Activated T-helper 1 cell treated with Interleukin-2 at 50 U/mL for 16 hours (primary cell): ENCODE data around the gene SHISAL1.

ENCODE experiments used
- DNase-seq: peaks from one replicate; pipeline ENCODE4 v3.0.0-alpha.2; 2020; ENCODE audit warnings: low read depth

SHISAL1 gene

DNA sequence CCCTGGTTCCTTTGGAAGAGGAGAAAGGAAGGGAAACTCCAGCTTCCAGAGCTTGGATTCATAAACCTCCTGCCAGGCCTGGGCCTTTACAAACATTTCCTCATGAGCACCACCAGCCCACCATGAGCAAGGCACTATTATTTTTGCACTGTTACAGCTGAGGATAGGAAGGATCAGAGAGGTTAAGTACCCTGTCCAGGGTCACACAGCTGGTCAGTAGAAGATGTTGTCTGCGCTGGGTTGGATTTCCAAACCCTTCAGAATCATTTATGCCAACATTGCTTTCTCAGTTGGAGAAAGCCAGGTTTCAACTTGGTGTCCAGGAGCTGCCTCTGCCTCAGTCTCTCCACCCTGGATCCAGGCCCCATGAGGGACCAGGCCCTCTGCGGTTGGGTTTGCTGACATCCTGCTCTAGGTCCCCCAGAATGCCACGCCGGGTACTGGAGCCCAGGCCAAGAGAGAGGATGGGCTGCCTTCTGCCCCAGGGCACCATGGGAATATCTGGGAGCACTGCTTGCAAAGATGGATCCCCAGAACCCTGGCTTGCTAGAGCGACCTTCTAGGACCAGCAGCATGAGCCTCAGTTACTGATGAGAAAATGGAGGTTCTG is 29.7 kb upstream of the SHISAL1 start:
- no peak for DNase-seq

DNA sequence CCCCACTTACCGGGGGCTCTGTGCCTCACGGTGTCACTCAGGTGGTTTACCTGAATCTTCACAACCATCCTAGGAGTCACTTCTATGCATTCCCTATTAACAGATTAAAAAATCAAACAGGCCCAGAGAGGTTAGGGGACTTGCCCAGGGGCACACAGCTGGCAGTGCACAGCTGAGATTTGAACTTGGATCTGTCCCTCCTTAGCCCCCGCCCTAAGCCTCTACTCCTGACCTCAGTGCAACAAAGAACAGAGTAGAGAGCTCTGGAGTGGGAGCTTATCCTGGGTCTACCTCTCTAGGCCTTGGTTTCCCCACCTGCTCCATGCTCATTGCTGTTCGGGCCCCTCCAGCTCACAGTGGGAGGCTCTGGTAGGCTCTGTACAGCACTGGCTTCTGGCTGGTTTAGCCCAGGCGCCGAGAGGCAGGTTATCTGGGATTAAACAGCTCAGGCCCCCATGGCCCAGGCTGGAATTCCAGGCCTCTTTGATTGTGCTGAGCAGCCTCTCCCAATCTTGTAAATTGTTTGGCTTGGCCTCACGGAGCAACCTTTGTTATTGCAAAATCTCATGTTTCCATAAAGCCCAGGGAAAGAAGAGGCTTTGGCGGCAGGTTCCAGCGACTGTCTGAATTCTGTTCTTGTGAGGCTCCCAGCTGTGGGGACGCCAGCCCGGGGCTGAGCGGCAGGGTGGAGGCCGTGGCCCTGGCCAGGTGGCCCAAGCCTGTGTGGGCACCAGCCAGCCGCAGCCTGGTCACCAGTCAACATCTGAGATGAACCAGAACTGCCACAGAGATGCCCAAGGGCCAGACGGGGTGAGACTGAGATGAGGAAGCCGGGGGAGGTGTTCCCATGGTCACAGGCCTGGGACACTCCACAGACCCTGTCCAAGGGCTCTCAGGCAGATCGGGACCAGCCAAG is 28.9 kb upstream of the SHISAL1 start:
- DNase-seq: no peak

DNA sequence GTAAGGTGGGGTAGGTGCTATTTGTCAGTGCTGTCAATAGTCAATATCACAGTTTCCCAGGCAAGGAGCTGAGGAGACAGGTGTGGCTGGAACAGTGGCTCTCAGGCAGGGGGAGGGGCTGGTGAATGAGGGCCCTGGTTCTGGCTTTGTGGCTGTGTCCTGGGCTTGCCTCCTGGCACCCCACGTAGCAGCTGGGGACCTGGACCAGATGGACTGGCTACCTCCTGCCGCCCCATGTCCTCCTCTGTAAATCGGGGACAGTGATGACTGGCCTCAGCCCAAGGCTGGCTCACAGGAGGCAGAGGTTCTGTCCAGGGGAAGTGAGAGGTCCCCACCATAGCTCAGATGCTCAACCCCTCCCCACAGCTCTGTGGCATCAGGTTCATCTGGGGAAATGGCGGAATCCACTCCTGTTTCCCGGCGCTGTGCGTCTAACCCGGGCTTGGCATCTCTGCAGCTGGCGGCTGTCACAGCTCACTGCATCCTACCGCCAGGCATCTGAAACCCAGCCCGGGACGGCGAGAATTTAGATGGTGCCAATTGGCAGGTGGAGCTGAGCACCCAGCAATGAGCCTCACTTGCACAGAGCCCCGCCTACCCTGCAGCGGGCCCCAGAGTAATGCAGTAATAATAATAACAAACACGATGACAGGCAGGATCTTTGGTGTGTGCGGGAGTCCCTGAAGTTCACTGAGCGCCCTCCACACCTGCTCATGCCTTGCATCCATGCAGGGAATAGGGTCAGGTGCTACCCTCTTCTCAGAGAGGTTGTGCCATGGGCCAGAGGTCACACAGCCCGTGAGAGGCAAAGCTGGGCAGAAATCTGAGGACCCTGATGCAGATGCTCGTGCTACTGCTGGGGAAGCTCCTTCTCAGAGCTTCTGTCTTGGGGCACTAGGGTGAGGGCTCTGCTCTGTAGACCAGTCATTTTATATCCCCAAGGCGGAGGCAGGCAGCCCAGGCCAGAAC is 27.8 kb upstream of the SHISAL1 start:
- no peak for DNase-seq

DNA sequence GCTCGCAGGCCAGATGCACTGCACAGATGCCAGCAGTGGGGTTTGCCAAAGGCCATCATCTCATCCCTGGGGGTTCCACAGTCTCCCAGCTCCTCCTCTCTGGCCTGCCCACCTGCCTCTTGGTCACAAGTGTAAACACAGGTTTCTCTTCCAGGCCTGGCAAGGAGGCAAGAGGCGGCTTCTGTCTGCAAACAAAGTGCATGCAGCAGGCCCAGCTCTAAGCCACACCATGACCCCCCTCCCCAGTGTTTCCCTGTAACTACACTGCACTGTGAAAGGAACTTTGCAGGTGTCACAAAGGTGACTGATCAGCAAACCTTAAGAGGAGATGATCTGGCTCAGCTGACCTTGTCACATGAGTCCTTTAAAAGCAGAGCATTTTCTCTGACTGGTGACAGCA is 26.2 kb upstream of the SHISAL1 start:
- no peak for DNase-seq

DNA sequence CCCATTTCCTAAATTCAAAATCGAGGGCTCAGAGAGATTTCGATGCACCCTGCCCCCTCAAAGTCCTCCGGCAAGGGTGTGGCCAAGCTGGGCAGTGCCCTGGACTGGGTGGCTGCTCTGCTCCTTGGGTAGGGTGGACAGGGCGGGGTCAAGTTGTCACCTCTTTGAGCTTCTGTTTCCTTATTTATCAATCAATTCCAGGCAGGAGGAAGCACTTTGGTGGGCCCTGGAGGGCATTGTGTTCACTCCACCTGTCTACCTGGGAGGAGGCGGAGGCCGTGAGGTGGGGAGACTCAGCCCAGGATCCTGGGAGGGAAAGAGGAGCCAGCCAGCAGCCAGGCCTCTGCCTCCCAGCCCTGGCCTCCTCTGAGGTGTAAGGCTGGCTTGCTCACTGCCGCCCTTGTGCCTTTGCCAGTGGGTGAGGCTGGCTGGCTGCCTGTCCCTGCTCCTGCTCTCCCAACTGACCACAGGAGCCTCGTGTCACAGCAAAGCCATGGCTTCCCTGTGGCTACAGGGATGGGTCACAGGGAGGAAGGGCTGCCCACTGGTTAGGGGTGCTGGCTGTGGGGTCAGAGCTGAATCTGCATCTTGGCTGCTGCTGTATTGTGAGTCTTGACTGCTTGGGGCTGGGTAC is 25.5 kb upstream of the SHISAL1 start:
- no peak for DNase-seq

DNA sequence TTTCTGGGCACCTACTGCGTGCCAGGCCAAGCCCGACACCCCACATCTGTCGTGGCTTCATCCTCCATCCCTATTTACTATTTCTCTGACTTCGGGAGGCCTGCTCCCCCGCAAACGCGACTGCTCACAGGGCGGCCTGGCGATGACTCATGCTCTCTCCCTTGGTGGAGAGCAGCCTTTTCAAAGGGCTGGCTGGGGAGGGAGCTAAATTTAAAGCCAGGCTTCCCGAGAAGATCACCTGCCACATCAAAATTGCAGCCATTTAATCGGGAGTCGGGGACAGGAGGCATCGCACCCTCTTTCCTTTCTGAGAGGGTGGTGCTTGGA is 24.9 kb upstream of the SHISAL1 start:
- no peak for DNase-seq

DNA sequence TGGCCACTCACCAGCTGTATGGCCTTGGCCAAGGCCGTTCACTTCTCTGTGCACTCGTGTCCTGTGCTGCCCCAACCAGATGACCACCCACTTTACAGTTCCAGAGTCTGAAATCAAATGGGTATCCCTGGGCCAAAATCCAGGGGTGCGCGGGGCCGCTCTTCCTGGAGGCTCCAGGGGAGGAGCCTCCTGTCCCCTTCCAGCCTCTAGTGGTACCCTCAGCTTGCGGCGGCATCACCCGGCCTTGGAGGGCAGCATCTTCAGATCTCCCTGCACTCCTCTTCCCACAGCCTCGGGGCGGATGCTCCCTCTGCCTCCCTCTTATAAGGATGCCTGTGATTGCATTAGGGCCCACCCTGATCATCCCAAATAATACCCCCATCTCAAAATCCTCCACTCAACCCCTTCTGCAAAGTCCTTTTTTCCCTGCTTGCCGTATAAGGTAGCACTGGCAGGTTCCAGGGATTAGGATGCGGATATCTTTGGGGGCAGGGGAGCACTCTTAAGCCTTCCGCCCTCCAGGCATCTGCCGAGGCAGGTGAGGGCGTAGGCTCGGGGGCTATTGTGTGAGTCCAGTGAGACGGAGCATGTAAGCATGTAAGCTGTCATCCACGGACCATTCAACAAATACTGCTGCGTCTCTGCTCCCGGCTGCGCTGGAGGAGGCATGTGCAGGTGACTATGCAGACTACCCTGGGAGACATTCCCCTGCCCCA is 24.4 kb upstream of the SHISAL1 start:
- DNase-seq: no peak

DNA sequence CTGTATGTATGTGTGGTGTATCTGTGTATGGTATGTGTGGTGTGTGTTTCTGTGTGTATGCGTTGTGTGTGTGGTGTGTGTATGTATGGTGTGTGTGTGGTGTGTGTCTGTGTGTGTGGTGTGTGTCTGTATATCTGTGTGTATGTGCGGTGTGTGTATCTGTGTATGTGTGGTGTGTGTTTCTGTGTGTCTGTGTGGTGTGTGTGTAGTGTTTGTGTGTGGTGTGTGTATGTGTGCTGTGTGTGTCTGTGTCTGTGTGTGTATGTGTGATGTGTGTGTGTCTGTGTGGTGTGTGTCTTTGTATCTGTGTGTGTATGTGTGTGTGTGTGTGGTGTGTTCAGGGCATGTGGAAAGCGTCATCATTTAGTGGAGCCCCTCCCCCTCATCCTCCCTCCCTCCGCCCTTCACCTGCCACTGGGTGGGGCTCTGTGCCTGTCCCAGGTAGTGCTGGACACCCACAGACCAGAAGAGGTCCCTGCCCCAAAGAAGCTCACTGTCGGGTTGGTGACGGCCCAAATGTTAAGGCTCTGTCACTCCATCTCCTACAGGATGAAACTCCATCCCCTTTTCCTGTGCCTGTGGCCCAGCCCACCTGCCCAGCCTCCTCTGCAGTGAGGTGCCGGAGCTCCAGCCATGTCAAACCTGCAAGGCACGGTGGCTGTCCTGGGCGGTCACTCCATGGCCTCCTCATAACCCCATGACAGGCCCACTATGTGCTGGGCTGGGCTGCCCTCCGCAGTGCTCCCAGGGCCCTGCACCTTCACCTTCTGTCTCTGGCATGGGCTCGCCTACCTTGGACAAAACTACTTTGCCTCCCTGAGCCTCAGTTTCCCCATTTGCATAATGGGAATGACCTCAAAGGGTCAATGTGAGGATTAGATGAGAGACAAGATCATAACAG is 23.4 kb upstream of the SHISAL1 start:
- no peak for DNase-seq

DNA sequence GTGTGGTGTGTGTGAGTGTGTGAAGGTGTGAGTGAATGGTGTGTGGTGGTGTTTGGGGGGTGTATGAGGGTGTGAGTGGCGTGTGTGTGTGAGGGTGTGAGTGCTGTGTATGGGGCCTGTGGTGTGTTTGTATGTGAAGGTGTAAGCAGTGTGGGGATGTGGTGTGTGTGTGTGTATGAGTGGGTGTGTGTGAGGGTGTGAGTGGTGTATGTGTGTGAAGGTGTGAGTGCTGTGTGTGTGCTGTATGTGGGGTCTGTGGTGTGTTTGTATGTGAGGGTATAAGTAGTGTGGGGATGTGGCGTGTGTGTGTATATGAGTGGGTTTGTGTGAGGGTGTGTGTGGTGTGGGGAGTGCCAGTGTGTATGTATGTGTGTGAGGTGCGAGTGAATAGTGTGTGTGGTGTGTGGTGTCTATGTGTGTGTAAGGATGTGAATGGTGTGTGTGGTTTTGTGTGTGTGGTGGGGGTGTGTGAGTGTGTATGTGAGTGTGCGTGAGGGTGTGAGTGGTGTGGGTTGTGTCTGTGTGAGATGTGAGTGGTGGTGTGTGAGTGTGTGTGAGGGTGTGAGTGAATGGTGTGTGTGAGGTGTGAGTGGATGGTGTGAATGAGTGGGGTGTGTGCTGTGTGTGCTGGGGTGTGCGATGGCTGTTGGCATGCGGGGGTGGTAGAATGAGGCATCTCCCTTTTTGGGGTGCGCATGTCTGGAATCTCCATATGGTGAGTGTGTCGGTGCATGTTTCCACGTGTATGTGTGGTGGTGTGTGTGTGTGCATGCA is 22.5 kb upstream of the SHISAL1 start:
- DNase-seq: no peak

DNA sequence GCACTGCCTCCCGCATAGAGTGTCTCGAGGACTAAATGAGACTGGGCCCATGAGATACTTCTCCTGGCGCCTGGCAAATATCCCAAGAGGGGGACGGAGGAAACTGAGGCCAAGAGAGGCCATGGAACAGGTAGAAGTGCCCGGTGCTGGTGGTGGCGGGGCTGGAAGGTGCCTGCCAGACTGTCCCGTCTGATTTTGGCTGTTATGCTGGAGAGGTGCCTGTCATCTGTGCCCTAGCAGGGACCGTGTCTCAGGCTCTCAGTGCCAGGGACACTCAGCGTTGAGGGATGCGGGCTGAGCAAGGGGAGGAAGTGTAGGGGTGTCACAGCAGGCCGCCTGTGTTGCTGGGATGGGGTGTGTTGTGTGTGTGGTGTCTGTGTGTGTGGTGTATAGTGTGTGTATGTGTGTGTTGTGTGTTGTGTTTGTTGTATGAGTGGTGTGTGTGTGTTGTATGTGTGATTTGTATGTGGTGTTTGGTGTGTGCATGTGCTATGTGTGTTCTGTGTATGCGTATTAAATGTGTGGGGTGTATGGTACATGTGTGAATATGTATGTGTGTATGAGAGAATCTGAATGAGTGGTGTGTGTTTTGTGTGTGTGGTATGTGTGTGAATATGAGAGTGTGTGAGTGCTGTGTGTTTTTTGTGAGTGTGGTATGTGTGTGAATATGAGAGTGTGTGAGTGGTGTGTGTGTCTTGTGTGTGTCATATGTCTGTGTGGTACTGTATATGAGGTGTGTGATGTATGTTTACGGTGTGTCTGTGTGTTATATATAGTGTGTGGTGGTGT is 21.3 kb upstream of the SHISAL1 start:
- no peak for DNase-seq

DNA sequence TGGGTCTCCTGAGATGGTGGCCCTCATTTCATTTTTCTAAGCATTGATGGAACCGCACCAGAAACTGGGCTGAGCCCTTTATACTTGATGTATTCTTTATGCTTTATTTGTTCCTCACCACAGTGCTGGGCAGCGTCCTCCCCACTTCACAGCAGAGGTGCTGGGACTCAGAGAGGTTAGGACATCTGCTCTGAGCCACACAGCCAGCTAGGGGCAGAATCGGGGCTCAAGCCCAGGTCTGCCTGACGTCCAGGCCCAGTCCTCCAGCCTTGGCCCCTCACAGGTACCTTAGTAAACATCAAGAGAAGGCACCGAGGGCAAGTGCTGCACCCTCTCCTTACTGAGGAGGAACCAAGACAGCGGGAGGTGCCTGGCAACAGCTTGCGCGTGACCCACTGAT is 20.2 kb upstream of the SHISAL1 start:
- no peak for DNase-seq

DNA sequence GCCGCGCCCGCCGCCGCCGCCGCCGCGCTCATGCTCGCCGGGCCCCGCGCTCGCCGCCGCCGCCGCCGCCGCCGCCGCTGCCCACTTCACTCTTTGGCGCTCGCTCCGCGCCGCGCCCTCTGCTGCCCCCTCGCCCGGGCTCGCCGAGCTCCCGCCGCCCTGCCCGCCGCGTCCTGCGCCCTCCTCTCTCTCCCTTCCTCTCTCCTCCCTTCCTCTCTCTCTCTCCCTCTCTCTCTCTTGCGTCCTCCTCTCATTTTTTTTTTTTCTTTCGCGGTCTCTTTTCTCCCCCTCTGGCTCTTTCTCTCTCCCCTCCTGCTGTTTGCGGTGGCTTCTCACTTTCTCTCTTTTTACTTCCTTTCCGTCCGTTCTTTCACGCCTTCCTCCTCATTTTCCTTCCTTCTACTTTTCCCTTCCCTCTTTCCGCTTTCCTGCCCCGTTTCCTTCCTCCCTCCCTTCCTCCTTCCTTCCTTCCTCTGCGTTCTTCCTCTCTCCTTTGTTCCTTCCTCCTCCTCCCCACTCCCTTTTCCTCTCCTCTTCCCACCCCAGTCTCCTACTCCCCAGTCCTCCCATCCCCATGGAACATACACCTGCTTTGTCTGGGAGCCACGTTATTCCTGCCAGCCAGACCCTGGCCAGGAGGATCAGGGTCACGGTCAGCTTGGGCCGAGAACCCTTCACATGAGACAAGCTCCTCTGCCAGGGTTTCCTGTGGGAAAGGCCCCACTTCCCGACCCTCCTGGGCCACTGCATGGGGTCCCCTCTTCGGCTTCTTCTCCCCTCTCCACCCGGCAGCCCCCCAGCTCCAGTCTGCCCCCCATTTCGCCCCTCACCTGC is 19.3 kb upstream of the SHISAL1 start:
- DNase-seq: no peak

DNA sequence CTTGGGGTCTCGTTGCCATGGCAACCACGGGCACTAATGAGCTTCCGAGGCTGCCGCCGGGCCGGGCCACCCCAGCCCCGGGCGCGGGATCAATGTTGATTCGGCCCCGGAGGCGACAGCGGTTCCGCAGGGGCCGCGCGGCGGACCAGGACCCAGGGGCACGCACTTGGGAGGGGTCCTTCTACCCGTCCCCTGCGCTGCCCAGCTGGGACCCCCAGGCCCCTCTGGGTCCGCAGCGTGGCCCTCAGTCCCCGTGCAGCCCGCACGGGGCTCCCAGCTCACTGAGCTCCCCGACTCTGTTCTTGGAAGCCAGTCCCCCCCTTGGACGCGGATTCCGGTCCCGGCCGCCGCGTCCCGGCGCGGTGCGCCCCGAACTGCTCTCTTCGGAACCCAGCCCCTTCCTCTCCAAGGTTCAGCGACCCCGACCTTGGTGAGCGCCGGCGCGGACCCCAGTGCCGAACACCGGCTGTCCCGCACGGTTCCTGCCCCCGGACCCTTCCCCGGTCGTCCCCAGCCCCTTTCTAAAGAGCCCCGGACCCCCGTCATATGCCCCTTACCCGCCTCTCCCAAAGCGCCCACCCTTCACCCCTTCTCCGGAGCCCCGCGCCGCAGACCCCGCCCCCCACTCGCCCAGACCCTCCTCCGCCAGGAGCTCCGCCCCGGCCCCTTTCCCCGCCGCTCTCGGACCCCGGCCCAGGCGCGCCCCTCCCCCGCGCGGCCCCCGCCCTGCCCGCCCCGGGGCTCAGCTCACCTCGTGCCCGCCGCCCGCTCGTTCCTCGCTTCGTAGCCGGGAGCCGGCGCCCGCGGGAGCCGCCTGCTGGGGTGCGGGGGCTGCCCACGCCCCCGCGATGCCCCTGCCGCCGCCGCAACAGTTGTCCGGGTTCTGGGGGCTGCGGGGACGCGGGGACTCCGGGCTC is 18.3 kb upstream of the SHISAL1 start:
- DNase-seq: no peak

DNA sequence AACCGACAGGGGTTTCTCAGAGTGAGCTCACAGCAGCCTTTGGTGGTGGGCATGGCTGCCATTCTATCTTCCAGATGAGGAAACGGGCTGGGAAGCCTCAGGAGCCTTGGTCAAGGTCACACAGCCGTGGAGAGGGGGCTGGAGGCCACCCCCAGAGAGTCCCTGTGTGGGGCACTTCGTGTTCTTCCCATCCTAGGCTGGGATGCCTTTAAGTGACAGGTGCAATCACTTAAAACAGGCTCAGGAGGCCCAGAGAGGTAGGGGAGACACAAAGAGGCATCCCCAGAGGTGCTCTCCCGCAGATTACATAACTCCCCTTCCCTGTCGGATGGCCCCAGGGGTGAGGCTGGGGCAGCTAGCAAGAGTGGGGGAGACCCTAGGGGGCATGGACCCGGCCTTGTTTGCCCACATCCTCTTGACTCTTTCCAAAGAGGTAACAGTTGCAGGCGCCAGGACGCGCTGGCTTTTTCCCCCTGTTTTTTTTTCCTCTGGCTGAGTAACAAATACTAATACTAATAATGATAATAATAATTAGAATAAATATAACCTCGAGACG is 17.5 kb upstream of the SHISAL1 start:
- DNase-seq: no peak

DNA sequence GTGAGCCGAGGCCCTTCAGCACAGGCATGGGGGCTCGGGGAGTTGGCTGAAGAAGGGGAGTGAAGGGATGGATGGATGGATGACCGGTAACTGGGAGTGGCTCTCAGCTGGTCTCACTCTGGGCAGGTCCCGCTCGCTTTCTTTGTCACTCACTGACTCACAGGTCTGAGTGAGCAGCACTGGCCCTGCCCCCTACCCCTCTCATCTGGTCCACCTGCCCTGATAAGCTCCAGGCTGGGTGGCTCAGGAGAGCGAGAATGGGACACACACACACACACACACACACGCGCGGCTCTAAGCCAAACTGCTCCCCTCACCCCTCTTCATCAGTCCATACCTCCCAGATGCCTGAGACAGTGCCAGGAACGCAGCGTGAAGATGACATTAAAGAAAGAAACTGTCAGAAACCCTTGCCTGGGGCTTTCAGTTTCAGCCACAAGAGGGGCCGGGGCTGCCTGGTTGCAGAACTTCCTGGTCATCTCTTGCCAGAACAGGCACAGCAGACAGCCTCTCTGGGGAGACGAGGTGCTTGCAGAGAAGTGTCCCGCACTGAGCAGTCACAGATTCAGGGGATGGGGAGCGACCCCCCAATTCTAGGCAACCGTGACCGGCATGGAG is 16.5 kb upstream of the SHISAL1 start:
- no peak for DNase-seq

DNA sequence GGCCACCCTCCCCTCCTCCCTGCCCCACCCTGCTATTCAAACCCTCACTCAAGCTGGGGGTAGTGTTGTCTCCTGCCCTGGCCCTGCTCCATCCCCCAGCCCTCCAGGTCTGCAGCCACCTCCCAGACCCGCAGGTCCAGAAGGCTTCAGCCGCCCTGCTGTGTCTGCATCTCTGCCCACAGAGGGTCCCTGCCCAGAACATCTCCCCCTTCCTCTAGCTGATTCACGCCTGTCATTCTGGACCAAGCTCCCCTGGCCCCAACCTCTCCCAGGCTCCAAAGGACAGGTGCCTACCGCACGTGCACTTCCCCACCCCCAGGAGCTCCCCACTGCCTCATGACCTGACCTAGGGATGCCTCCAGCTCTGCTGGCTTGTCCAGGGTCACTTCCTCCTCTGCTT is 16.0 kb upstream of the SHISAL1 start:
- no peak for DNase-seq
